CD4-positive, alpha-beta T cell treated with Interleukin-2 at 100 ng/mL for 4 hours (primary cell): ENCODE measurements around the gene BCAS3.
"Not testable (repeated sequence)": the region's sequence is repeated elsewhere in the genome, so short reads cannot be mapped to it uniquely, and the experiment has no call there.

Source experiments
- DNase-seq: peaks from one replicate; pipeline ENCODE4 v3.0.0-alpha.2; 2020; ENCODE audit warnings: low spot score

BCAS3 gene

DNA sequence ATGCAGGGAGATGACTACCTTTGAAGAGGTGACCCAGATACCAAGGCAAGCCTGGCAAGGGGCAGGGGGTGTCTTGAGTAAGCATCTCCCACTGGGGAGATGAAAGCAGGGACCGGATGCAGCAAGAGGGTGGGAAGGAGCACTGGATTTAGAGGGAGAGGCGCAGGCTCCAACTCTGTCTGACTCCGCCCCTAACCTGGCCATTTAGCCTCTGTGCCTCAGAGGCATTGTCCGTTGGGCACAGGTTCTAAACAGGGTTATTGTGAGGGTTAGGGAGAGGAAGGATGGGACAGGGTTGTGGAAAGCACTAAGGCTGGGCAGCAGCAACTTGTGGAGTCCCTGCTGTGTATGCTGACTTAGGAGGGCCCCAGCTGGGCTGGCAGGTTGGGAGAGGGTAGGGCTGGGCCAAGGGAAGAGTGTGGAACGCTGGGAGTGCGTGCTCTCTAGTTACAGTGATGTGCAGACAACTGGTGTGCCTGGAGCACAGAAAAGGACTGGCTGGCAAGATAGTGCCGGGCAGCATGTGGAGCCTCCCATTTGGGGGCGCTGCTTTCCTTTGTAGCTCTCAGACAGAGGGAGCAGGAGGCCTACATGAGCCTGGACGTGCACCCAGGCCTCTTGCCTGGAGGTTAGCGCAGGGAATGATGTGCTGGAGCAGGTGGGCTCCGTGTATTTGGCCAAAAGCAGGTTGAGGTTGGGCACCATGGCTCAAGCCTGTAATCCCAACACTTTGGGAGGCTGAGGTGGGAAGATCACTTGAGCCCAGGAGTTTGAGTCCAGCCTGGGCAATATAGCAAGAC is 748.2 kb downstream of the BCAS3 start:
- DNase-seq = no peak

DNA sequence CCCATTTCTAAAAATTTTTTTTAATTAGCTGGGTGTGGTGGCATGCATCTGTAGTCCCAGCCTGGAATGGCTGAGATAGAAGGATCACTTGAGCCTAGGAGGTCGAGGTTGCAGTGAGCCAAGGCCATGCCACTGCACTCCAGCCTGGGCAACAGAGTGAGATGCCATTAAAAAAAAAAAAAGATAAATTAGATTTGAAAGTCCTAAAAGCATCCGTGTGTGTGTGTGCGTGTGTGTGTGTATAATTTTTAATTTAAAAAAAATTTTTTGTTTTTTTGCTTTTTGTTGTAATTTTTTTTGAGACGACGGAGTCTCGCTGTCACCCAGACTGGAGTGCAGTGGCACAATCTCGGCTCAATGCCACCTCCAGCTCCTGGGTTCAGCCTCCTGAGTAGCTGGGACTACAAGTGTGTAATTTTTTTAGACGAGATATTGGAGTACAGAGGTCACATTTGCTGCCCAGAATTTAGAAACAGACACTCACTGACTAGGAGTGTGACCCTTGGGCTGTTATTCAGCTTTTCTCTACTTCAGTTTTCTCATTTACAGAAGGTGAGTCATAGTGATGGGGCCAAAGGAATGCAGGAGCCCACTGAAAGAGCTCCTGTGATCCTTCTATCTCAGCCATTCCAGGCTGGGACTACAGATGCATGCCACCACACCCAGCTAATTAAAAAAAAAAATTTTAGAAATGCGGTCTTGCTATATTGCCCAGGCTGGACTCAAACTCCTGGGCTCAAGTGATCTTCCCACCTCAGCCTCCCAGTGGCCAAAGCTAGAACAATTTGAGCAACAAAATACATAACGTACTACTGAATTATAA is 749.0 kb downstream of the BCAS3 start:
- no peak for DNase-seq

DNA sequence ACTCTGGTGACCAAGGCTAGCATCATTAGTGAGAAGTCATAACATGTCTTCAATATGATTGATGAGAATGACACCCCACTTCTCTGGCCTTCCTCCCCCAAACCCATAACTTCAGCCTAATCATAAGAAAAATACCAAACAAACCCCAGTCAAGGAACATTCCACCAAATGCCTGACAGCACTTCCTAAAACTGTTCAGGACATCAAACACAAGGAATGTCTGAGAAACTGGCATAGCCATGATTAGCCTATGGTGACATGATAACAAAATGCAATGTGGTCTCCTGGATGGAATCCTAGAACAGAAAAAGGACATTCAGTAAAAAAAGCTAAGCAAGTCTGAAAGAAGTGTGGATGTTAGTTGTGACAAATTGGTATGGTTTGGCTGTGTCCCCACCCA is 749.9 kb downstream of the BCAS3 start:
- no peak for DNase-seq

- DNase-seq = no peak
Measured at GRCh38 chr17:61429274-61429673, 751.6 kb downstream of the BCAS3 start.

DNA sequence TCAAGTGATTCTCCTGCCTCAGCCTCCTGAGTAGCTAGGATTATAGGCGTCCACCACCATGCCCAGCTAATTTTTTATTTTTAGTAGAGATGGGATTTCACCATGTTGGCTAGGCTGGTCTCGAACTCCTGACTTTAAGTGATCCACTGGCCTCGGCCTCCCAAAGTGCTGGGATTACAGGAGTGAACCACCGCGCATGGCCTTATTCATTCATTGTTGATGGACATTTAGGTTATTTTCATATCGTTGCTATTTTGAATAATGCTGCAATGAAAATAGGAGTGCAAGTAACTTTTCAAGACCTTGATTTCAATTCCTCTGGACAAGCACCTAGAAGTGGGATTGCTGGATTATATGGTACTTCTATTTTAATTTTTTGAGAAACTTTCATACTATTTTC is 752.2 kb downstream of the BCAS3 start:
- not testable (repeated sequence) for DNase-seq

GRCh38 chr17:61431594-61432311 is 754.1 kb downstream of the BCAS3 start:
- no peak for DNase-seq

GRCh38 chr17:61436273-61436672 is 758.6 kb downstream of the BCAS3 start:
- DNase-seq = no peak

DNA sequence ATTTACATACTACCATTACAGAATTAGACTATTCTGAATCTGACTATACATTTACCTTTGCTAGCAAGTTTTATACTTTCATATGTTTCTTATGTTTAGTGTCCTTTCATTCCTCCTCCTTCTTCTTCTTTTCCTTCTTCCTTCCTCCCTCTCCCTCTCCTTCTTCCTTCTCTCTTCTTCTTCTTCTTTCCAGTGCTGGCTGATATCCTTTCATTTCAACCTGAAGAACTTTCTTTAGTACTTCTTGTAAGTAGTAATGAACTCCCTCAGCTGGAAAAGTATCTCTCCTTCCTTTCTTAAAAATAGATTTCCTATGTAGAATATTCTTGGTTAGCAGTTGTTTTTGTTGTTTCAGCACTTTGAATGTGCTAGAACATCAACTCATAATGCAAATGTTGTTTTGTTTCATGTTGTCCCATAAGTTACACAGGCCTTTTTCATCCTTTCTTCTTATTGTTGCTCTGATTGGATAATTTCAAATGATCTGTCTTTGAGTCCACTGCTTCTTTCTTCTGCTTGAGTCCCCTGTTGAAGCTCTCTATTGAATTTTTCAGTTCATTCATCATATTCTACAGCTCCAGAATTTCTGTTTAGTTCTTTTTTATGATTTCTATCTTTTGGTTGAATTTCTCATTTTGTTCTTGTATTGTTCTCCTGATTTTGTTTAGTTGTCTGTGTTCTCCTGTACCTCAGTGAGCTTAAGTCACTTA is 759.5 kb downstream of the BCAS3 start:
- no peak for DNase-seq

- no peak for DNase-seq
Measured at GRCh38 chr17:61440697-61441096, 763.0 kb downstream of the BCAS3 start.

DNA sequence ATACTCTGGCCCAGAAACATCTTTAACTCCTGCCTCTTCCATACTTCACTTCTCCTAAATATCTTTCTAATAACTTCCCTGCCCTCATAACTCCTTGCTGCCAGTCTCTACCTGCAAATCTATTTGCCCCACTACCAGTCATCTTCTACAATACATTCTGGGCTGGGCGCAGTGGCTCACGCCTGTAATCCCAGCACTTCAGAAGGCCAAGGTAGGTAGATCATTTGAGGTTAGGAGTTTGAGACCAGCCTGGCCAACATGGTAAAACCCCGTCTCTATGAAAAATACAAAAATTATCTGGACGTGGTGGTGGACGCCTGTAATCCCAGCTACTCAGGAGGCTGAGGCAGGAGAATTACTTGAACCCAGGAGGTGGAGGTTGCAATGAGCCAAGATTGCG is 763.9 kb downstream of the BCAS3 start:
- DNase-seq = not testable (repeated sequence)

DNA sequence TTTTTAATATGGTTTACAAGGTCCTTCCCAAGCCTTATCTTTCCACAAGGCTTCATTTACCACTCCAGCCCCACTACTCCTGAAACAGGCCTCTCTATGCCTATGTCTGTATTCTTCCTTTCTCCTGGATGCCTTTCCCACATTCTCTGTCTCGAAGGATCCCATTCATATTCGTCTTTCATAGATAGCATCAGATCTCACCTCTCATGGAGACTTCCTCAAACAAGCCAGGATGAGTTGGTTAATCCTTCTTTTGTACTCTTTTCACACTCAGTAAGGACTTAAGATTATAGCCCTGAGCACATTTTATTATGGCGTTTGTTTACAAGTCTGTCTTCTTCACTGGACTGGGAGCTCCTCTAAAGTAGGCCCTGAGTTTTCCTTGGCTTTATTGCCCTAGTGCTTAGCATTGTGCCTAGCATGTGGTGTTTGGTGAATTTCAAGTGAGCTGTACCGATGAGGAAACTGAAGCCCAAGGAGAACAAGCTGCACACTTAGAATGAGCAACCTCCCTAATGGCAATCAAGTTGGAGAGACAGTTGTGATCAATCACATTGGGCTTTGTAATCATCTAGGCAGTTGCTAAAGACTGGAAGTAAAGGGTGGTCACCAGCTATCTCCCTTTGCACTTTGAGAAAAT is 764.6 kb downstream of the BCAS3 start:
- no peak for DNase-seq
